GM12801 (cell line): ENCODE results near the gene LINC01488.

ENCODE experiments used
- TF ChIP-seq, protein P1 (sequence below): IDR thresholded peaks from one replicate; pipeline ENCODE4 v1.5.1; 2011; ENCODE audit warnings: control low read depth; ENCODE audit not compliant: insufficient read length; ENCODE audit errors: extremely low read depth

Gene LINC01488

GRCh38 chr11:69541501-69542313 is 60.2 kb downstream of the LINC01488 start:
- TF ChIP-seq, protein P1, sequence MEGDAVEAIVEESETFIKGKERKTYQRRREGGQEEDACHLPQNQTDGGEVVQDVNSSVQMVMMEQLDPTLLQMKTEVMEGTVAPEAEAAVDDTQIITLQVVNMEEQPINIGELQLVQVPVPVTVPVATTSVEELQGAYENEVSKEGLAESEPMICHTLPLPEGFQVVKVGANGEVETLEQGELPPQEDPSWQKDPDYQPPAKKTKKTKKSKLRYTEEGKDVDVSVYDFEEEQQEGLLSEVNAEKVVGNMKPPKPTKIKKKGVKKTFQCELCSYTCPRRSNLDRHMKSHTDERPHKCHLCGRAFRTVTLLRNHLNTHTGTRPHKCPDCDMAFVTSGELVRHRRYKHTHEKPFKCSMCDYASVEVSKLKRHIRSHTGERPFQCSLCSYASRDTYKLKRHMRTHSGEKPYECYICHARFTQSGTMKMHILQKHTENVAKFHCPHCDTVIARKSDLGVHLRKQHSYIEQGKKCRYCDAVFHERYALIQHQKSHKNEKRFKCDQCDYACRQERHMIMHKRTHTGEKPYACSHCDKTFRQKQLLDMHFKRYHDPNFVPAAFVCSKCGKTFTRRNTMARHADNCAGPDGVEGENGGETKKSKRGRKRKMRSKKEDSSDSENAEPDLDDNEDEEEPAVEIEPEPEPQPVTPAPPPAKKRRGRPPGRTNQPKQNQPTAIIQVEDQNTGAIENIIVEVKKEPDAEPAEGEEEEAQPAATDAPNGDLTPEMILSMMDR: no peak

DNA sequence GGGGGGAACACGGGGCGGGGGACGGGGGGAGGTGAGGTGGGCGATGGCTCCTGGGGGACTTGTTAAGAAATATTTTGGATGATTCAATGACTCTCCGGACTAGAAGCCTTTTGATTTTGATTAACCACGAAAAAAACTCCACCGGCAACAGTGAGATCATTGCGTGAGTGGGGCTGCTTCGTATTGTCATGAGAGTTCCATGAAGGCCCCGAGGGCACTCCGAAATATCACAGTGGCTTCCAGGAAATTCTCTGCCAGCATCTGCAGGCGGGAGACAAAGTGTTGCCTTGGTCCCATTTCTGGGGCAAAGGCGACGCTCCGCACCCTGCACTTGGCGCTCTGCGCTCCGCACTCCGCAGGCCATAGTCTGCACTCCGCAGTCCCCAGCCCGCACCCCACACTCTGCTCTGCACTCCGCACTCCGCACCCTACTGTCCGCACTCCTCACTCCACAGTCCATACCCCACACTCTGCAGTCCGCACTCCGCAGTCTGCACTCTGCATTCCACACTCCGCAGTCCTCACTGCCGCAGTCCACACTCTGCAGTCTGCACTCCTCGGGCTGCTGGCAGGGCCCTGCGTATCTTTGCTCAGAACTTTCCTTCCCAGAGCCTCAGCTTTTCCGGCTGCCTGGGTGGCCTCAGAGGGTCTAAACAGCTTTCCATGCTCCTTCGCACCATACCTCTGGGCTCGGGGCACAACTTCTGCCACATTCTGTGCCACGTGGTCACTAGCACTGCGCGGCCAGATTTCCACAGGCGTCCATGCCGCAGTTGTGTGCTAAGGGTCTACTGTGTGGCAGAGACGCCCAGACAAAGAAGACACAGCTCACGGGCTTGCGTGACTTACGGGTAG is 61.1 kb downstream of the LINC01488 start:
- TF ChIP-seq, protein P1: no peak
